ENCODE measurements around the gene RETREG3. TPM values are rescaled to one million over a fixed set of nuclear protein-coding genes. Genes with fewer than 3 reads are reported as not detected.
A peak's percentile ranks its signal among the peaks of the same experiment; 100 is the strongest.
"Not testable (repeated sequence)": the region's sequence is repeated elsewhere in the genome, so short reads cannot be mapped to it uniquely, and the experiment has no call there.

RETREG3 gene
- total RNA-seq, 1 donor from 2014 or later, result 47.5 TPM

DNA sequence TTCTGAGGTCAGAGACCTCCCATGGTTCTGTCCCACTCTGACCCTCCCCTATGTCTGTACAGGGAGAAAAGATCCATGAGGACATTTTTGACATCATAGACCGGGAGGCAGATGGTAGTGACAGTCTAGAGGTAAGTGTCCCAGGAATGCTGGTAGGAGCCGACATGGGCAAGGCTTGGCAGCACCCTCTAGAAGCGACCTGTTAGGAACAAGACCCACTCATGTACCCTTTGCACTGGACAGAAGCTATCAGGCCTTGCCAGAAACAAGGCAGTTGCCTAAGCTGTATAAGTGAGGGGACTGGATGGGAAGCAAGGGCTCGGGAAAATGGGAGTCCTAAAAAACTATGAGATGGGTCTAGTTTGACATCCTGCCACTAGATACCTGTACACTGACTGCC, 2.8 kb upstream of the RETREG3 start:
- peaks cover 36 to 39% (median 38%) of the 10 kb centered on the region in 3 donors for H3K36me3 ChIP-seq (ENCODE audit: control insufficient read depth in 3 of 3, insufficient read depth in 3 of 3, low read length in 3 of 3)
- no peak overlapping the region for H3K27ac ChIP-seq (ENCODE audit: low read depth, low read length)

DNA sequence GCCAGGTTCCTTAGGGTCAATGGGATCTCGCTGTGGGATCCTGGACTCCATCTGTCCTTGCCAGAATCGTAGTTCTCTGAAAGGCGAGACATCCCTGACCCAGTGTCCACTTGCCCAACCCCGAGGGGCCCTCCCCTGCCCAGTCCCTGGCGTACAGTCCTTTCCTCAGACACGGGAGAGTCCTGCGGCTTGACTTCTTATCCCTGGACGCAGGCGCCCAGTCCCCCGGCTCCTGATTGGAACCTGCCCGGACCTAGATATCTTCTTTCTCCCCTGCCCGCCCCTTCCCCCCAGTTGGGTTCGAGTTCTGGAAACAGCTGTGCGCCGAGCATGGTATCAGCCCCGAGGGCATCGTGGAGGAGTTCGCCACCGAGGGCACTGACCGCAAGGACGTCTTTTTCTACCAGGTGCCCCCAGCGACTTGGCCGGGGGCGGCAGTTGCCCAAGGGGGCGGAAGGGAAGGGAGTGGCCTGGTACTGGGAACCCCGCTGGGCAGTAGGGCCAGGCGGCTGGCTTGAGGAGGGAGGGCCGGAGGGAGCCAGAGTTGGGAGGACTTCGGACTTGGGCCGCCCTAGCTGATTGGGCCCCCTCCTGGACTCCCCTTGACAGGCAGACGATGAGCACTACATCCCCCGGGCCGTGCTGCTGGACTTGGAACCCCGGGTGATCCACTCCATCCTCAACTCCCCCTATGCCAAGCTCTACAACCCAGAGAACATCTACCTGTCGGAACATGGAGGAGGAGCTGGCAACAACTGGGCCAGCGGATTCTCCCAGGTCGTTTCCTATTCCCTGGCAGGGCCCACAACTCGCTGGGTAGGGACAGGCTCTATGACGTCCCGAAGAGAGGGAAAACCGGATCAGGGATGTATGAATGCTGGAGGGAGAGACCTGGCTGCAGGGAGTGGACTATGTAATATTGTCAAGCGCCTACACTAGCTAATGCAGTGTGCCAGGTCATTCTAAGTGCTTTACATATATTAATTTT, 934 bp upstream of the RETREG3 start:
- Histone ChIP-seq H3K27ac (ENCODE audit: low read depth, low read length) (peak overlapping the region; percentile 67), H3K9ac (ENCODE audit: low read depth in 1 of 3, low read length in 3 of 3) (peak overlapping the region; percentile 83 to 87 (median 86)), H3K4me3 (ENCODE audit: low read length in 3 of 3) (peak overlapping the region; percentile 92 to 98 (median 97)), H3K4me1 (ENCODE audit: control insufficient read depth in 3 of 3, insufficient read depth in 3 of 3, low read length in 3 of 3) (peaks cover 29 to 32% (median 30%) of the 10 kb centered on the region in 3 donors), H3K36me3 (ENCODE audit: control insufficient read depth in 3 of 3, insufficient read depth in 3 of 3, low read length in 3 of 3) (peaks cover 29 to 30% (median 29%) of the 10 kb centered on the region in 3 donors)
- not testable (repeated sequence) for H3K9me3 ChIP-seq (ENCODE audit: control insufficient read depth in 3 of 3, low read length in 3 of 3); H3K27me3 ChIP-seq (ENCODE audit: control insufficient read depth in 3 of 3, insufficient read depth in 3 of 3, low read length in 3 of 3)

More for the DNA sequence above, 2.8 kb upstream of the RETREG3 start:
- Histone ChIP-seq H3K9me3 (ENCODE audit: control insufficient read depth in 3 of 3, low read length in 3 of 3) (no peaks in the 10 kb centered on the region), H3K4me3 (ENCODE audit: low read length in 3 of 3) (no peak overlapping the region), H3K9ac (ENCODE audit: low read depth in 1 of 3, low read length in 3 of 3) (no peak overlapping the region), H3K27me3 (ENCODE audit: control insufficient read depth in 3 of 3, insufficient read depth in 3 of 3, low read length in 3 of 3) (no peaks in the 10 kb centered on the region), H3K4me1 (ENCODE audit: control insufficient read depth in 3 of 3, insufficient read depth in 3 of 3, low read length in 3 of 3) (peaks cover 17 to 18% (median 17%) of the 10 kb centered on the region in 3 donors)

GRCh38 chr17:42608305-42609181, 631 bp downstream of the RETREG3 start:
- H3K36me3 ChIP-seq (ENCODE audit: control insufficient read depth in 3 of 3, insufficient read depth in 3 of 3, low read length in 3 of 3), result peaks cover 17 to 18% (median 17%) of the 10 kb centered on the region in 3 donors
- peak overlapping the region; percentile 93 for H3K27ac ChIP-seq (ENCODE audit: low read depth, low read length)
- H3K4me1 ChIP-seq (ENCODE audit: control insufficient read depth in 3 of 3, insufficient read depth in 3 of 3, low read length in 3 of 3), result peaks cover 30 to 40% (median 32%) of the 10 kb centered on the region in 3 donors
- peak overlapping the region; percentile 96 to 99 (median 98) for H3K9ac ChIP-seq (ENCODE audit: low read depth in 1 of 3, low read length in 3 of 3)
- H3K9me3 ChIP-seq (ENCODE audit: control insufficient read depth in 3 of 3, low read length in 3 of 3), result no peaks in the 10 kb centered on the region
- H3K27me3 ChIP-seq (ENCODE audit: control insufficient read depth in 3 of 3, insufficient read depth in 3 of 3, low read length in 3 of 3), result no peaks in the 10 kb centered on the region
- peak overlapping the region; percentile 97 to 98 (median 98) for H3K4me3 ChIP-seq (ENCODE audit: low read length in 3 of 3)

DNA sequence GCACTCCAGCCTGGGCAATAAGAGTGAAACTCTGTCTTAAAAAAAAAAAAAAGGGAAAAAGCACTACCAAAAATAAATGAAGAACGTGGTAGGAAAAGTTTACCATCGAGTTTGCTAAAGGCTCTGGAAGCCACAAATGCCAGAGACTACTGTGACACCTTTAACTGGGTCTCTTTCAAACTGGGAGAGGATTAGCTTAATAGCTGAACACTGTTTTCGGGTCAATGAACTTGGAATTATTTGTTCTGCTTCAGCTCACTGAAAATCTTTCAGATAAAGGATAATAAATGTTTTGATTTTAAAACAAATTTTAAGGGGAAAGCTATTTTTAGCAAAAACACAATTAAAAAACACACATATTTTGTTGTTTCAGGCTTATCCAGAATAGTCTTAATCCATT, 1.4 kb downstream of the RETREG3 start:
- Histone ChIP-seq H3K4me3 (ENCODE audit: low read length in 3 of 3) (peak overlapping the region; percentile 4 to 98 (median 98)), H3K9me3 (ENCODE audit: control insufficient read depth in 3 of 3, low read length in 3 of 3) (no peaks in the 10 kb centered on the region), H3K4me1 (ENCODE audit: control insufficient read depth in 3 of 3, insufficient read depth in 3 of 3, low read length in 3 of 3) (peaks cover 30 to 40% (median 32%) of the 10 kb centered on the region in 3 donors), H3K9ac (ENCODE audit: low read depth in 1 of 3, low read length in 3 of 3) (peak overlapping the region; percentile 96 to 99 (median 98)), H3K27me3 (ENCODE audit: control insufficient read depth in 3 of 3, insufficient read depth in 3 of 3, low read length in 3 of 3) (no peaks in the 10 kb centered on the region), H3K27ac (ENCODE audit: low read depth, low read length) (peak overlapping the region; percentile 93), H3K36me3 (ENCODE audit: control insufficient read depth in 3 of 3, insufficient read depth in 3 of 3, low read length in 3 of 3) (peaks cover 10 to 13% (median 11%) of the 10 kb centered on the region in 3 donors)

DNA sequence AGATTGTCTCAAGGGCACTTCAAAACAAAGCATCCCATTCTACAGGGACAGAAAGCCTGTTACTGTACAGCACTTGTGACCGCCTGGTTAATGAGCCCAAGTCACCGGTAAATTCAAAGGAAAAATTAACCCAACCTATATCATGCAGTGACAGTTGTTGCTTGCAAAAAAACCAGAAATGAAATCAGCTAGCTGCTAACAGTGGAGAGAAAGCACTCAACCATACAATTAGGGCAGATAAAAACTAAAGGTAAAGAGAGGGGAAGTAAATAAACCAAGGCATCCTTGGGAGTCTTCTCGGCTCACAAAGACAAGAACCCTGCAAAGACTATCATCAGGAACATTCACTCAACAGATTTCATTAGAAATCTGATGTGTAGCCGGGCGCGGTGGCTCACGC, 5.9 kb downstream of the RETREG3 start:
- Histone ChIP-seq H3K4me3 (ENCODE audit: low read length in 3 of 3) (no peak overlapping the region), H3K4me1 (ENCODE audit: control insufficient read depth in 3 of 3, insufficient read depth in 3 of 3, low read length in 3 of 3) (peaks cover 27 to 47% (median 34%) of the 10 kb centered on the region in 3 donors), H3K27ac (ENCODE audit: low read depth, low read length) (no peak overlapping the region), H3K9me3 (ENCODE audit: control insufficient read depth in 3 of 3, low read length in 3 of 3) (no peaks in the 10 kb centered on the region), H3K27me3 (ENCODE audit: control insufficient read depth in 3 of 3, insufficient read depth in 3 of 3, low read length in 3 of 3) (no peaks in the 10 kb centered on the region), H3K36me3 (ENCODE audit: control insufficient read depth in 3 of 3, insufficient read depth in 3 of 3, low read length in 3 of 3) (peaks cover 0 to 3% (median 0%) of the 10 kb centered on the region in 3 donors), H3K9ac (ENCODE audit: low read depth in 1 of 3, low read length in 3 of 3) (no peak overlapping the region)

GRCh38 chr17:42598905-42599304, 10.3 kb downstream of the RETREG3 start:
- H3K36me3 ChIP-seq (ENCODE audit: control insufficient read depth in 3 of 3, insufficient read depth in 3 of 3, low read length in 3 of 3), result peaks cover 0 to 3% (median 0%) of the 10 kb centered on the region in 3 donors
- no peak overlapping the region for H3K4me3 ChIP-seq (ENCODE audit: low read length in 3 of 3)
- no peak overlapping the region for H3K9ac ChIP-seq (ENCODE audit: low read depth in 1 of 3, low read length in 3 of 3)
- H3K4me1 ChIP-seq (ENCODE audit: control insufficient read depth in 3 of 3, insufficient read depth in 3 of 3, low read length in 3 of 3), result peaks cover 3 to 14% (median 11%) of the 10 kb centered on the region in 3 donors
- no peaks in the 10 kb centered on the region for H3K27me3 ChIP-seq (ENCODE audit: control insufficient read depth in 3 of 3, insufficient read depth in 3 of 3, low read length in 3 of 3)
- no peak overlapping the region for H3K27ac ChIP-seq (ENCODE audit: low read depth, low read length)
- no peaks in the 10 kb centered on the region for H3K9me3 ChIP-seq (ENCODE audit: control insufficient read depth in 3 of 3, low read length in 3 of 3)

DNA sequence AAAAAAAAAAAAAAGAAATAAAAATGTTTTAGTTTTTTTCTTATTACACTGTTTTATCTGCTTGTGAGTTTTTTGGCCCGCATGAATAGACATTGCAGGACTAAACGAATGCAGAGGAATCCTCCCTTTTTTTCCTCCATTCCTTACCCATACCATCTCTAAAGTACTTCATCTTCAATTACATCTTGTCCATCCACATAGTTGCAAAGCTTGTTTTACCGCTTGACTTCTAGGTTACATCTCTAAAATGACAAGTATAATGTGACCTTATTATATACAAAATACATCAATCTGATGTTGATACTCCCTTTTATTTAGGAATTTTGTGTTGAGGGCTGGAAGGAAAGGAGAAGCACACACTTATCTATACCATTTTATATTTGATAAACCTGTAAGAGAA, 12.8 kb downstream of the RETREG3 start:
- Histone ChIP-seq H3K27ac (ENCODE audit: low read depth, low read length) (no peak overlapping the region), H3K9ac (ENCODE audit: low read depth in 1 of 3, low read length in 3 of 3) (no peak overlapping the region), H3K27me3 (ENCODE audit: control insufficient read depth in 3 of 3, insufficient read depth in 3 of 3, low read length in 3 of 3) (no peaks in the 10 kb centered on the region), H3K4me1 (ENCODE audit: control insufficient read depth in 3 of 3, insufficient read depth in 3 of 3, low read length in 3 of 3) (peaks cover 3 to 14% (median 11%) of the 10 kb centered on the region in 3 donors), H3K9me3 (ENCODE audit: control insufficient read depth in 3 of 3, low read length in 3 of 3) (no peaks in the 10 kb centered on the region), H3K4me3 (ENCODE audit: low read length in 3 of 3) (no peak overlapping the region), H3K36me3 (ENCODE audit: control insufficient read depth in 3 of 3, insufficient read depth in 3 of 3, low read length in 3 of 3) (peaks cover 0 to 7% (median 6%) of the 10 kb centered on the region in 3 donors)

- no peak overlapping the region for H3K4me3 ChIP-seq (ENCODE audit: low read length in 3 of 3)
- H3K27ac ChIP-seq (ENCODE audit: low read depth, low read length), result no peak overlapping the region
- H3K27me3 ChIP-seq (ENCODE audit: control insufficient read depth in 3 of 3, insufficient read depth in 3 of 3, low read length in 3 of 3), result no peaks in the 10 kb centered on the region
- H3K9ac ChIP-seq (ENCODE audit: low read depth in 1 of 3, low read length in 3 of 3), result no peak overlapping the region
- H3K4me1 ChIP-seq (ENCODE audit: control insufficient read depth in 3 of 3, insufficient read depth in 3 of 3, low read length in 3 of 3), result peaks cover 4 to 14% (median 10%) of the 10 kb centered on the region in 3 donors
- peaks cover 20 to 35% (median 31%) of the 10 kb centered on the region in 3 donors for H3K36me3 ChIP-seq (ENCODE audit: control insufficient read depth in 3 of 3, insufficient read depth in 3 of 3, low read length in 3 of 3)
- H3K9me3 ChIP-seq (ENCODE audit: control insufficient read depth in 3 of 3, low read length in 3 of 3), result no peaks in the 10 kb centered on the region
Observed at GRCh38 chr17:42591411-42591810, 17.8 kb downstream of the RETREG3 start.

DNA sequence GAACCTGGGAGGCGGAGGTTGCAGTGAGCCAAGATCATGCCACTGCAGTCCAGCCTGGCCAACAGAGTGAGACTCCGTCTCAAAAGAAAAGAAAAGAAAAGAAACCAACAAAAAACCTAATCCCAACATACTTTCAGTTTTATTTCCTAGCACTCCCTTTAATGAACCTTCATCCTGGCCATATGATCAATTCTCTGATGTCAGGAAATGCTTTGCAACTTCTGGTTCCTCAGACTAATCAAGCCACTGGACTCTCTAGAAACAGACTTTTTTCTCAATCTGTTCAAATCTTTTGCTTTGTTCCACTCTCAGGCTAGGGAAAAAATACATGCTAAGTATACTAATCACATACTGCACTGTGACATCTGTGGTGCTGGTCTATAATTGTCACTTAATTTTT, 18.3 kb downstream of the RETREG3 start:
- H3K9me3 ChIP-seq (ENCODE audit: control insufficient read depth in 3 of 3, low read length in 3 of 3), result no peaks in the 10 kb centered on the region
- H3K4me3 ChIP-seq (ENCODE audit: low read length in 3 of 3), result no peak overlapping the region
- no peak overlapping the region for H3K9ac ChIP-seq (ENCODE audit: low read depth in 1 of 3, low read length in 3 of 3)
- no peaks in the 10 kb centered on the region for H3K27me3 ChIP-seq (ENCODE audit: control insufficient read depth in 3 of 3, insufficient read depth in 3 of 3, low read length in 3 of 3)
- peaks cover 24 to 36% (median 35%) of the 10 kb centered on the region in 3 donors for H3K36me3 ChIP-seq (ENCODE audit: control insufficient read depth in 3 of 3, insufficient read depth in 3 of 3, low read length in 3 of 3)
- peaks cover 4 to 15% (median 10%) of the 10 kb centered on the region in 3 donors for H3K4me1 ChIP-seq (ENCODE audit: control insufficient read depth in 3 of 3, insufficient read depth in 3 of 3, low read length in 3 of 3)
- H3K27ac ChIP-seq (ENCODE audit: low read depth, low read length), result no peak overlapping the region

Data from skeletal muscle tissue (tissue), 4 donors.